ENCODE results near the gene CRP.
"Not testable (repeated sequence)": the region's sequence is repeated elsewhere in the genome, so short reads cannot be mapped to it uniquely, and the experiment has no call there.

CRP gene, protein sequence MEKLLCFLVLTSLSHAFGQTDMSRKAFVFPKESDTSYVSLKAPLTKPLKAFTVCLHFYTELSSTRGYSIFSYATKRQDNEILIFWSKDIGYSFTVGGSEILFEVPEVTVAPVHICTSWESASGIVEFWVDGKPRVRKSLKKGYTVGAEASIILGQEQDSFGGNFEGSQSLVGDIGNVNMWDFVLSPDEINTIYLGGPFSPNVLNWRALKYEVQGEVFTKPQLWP
- 0 reads per million in 2 donors for total RNA-seq

DNA sequence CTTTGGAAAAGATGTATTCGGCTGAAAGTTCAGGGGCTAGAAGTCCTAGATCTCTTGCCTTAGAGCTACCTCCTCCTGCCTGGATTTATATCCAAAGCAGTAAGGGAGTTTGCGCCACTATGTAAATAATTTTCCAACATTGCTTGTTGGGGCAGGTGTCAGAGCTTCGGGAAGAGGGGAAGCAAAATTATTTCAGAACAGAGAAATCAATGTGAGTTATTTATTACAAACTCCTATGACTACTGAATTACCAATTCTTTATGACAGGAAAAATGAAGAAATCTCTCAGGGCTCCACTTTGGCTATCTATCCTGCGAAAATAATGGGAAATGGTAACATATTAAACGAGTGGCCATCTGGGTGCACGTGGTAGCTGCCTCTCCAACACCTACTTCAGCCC, at the start of gene CRP:
TSS of gene CRP (minus strand) at position 61 of the 400 bp plus-strand sequence. CDS start 104 bp downstream, outside the sequence.
- DNase-seq, result no peak

DNA sequence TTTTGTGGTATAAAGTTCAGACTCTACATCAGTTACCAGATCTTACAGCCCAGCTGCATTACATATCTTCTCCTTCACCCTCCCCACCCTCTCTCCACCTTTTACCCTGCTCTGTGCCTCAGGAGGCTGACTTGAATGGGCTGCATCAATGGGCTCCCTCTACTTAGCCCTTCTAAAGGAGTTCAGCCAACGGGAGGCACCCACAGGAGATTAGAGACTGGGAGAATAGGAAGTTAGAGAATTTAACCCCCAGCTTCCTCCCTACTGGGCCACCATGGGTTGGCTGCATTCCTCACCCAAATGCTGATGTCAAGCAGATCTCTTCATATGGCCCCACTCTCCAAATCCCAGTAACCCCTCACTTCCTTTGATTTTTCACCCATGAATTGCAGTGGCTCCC, 49.3 kb upstream of the CRP start:
- DNase-seq, result no peak

DNA sequence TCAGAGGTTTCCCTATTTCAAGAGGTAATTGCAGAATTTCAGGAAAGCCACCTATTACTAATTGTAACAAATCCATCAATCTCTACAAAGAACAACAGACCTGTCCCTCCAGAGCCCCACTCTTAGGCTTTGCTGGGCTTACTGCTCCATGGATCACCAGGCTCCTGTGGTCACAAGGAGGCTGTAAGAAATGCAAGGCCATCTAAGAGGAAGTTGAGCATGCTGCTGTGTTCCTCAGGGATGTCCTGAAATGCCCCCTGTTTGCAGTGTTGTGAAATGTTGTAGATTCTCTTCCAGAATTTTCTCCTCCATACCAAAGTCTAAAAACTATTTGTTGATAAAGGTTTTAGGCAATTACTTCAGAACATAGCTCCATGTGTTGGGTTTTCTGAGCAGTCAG, 42.0 kb upstream of the CRP start:
- no peak for DNase-seq

DNA sequence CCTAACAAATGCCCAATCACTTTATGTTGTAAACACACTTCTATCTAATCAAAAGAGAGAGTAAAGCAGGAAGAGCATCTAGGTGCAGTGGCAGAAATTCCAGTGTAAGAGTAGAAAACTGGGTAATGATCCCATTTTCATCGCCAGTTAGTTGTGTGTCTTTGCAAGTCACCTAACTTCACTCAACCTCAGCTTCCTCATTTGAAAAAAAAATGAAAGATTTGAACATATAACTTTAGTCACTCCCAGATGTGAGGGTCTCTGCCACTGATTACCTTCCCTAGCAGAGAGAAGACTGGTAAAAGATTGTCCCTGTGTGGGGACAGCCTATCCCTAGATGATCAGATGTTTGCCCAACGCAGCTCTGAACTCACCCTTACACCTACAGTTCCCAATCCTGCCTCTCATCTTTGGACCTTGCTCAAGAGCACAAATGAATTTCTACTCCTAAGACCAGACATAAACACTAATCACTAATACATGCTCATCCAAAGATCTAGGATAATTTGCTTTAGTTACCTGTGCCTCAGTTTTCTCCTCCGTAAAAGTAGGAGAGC, 41.1 kb upstream of the CRP start:
- no peak for DNase-seq

DNA sequence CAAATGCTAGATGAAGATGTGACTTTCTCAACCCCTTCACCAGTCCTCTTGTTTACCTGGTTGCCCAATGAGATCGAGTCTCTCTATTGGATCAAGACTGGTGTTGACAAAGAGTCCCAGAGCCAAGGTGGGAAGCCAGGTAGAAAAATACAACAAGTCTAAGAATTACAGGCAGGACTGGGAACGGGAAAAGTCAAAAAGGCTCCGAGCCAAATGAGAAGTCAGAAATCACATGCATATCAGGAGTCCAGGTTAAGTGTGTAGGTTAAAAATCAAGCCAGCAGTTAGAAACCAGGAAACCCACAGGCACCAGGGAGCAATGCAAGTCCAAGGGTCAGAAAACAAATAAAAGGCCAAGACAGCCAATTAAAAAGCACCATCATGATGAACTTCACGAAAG, 39.0 kb upstream of the CRP start:
- DNase-seq, result no peak

DNA sequence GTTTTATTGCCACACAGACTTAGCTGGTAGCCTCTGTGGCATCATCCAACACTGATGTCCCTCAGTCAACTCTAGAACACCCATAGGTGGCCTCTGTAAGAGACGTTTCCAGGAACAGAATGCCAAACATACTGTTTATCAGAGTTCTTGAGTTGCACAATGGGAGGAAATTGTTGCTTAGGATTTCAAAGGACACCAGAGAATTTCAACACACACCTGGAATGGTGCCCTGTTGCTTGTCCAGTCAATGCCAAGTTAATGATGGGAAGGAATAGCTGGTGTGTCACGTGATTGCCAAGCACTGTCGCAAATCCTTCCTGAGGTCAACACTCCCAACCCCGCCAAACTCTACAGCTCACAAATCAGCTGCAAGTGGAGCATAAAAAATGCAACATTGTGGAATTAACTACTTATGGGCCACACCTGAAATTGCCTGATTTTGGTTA, 37.8 kb upstream of the CRP start:
- DNase-seq, result no peak

DNA sequence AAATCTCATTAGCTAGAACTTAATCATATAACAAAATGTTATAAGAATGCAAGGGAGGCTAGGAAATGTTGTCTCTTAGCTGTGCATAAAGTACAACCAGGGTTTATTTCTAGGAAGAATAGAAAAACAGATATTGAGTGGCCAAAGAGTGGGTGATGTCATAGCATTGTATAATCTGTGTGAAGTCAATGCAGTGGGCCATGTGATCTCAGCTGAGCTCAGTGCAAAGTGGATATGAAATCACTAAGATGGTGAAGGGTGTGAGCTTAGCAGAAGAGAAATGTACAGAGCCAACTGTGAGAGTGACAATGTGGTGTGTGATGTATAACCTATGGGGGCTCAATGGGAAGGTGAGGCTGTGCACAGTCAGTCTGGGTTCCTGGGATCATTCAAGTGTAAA, 36.6 kb upstream of the CRP start:
- no peak for DNase-seq

DNA sequence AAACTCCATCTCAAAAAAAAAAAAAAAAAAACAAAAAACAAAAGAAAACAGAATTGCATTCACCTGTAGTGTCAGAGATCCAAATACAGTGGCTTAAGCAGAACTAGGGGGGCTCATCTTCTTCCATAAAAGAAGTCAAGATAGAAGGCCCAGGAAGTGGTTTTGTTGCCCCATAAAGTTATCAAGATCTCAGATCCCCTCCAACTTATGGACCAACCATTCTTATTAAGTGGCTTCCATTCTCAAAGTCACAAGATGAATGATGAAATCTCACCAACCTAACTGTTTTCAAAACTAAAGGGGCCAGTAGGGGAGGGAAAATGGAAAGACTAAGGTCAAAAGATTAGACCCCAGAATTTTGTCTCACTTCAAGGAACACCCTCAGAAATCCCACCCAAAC, 36.2 kb upstream of the CRP start:
- DNase-seq, result no peak

DNA sequence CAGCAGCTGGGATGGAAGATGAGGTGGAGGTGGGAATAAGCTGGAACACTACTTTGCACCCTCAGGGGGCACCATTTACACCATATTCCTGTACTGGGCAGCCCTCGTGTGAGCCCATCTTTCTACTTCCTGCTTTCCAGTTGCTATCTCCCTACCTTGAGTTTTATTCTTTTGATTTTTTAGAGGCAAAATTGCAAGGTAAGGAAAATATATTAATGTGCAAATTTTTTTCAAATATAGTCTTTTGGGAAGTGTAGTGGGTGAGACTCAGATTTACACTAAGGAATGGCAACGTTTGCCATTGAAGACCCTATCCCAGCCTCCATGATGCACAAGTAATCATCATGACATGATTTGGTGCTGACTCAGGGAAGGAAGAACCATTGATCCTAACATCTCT, 35.2 kb upstream of the CRP start:
- no peak for DNase-seq

DNA sequence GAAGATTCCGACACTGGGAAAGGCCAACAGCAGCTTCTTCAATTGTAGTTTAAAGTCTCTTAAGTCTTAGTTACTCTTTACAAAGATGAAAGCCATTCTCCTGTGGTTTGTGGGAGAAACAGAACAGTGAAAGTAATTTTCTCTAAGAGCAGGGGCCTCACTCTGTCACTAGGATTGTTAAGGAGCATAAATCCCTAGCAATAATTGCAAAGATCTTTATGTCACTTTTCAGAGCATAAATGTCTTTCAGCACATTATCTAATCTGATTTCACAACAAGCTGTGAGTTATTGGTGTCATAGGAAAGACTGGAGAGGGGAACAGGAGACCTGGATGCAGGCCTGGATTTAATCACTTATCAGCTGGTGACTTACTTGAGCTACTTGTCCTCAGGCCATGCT, 34.0 kb upstream of the CRP start:
- DNase-seq, result no peak

DNA sequence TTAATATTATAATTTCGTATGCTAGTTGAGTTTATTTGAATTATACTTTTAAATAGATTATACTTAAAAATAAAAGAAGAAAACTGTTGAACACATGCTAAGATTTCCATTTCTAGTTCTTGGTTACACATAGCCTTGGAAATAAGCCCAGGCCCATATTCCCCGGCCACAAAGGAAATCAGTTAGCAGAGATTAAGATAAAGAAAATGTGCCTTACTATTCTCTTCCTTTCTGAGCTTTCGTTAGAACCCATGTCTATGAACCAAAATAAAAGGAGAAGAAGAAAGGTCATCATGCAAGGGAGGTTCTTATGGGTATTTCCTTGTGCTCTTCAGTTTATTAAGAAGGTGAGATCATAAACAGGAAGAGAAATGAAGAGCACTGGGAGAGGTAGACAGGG, 32.3 kb upstream of the CRP start:
- no peak for DNase-seq

DNA sequence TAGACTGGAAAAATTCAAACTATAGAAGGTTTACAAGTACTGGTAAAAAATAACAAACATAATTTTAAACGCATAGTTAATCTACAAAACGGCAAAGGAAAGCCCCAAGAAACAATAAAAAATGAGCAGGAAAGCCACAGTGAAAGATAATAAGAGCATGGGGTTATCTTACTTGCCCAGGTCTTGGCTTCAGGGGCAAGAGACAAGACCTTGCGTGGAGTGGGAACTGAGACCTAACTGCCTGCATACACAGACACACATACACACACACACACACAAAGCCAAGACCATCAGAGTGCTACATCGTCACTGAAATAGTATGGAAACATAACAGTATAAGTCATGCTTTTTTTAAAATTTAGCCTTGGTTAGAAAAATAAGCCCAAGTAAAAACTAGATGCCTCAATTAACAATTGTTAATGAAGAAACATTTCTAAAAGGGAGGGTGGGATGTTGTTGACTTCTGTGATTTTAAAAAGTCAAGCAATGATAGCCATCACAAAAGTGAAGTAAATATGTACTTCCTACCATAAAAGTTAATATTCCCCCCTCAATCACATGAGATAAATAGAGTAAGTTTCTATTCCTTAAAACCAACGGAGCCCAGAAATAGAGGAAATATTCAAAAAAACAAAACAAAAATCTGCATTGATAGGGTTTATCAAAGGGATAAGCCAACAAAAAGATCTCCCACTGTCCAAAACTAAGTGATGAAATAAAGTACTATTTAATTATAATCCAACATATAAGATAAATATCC, 29.4 kb upstream of the CRP start:
- no peak for DNase-seq

DNA sequence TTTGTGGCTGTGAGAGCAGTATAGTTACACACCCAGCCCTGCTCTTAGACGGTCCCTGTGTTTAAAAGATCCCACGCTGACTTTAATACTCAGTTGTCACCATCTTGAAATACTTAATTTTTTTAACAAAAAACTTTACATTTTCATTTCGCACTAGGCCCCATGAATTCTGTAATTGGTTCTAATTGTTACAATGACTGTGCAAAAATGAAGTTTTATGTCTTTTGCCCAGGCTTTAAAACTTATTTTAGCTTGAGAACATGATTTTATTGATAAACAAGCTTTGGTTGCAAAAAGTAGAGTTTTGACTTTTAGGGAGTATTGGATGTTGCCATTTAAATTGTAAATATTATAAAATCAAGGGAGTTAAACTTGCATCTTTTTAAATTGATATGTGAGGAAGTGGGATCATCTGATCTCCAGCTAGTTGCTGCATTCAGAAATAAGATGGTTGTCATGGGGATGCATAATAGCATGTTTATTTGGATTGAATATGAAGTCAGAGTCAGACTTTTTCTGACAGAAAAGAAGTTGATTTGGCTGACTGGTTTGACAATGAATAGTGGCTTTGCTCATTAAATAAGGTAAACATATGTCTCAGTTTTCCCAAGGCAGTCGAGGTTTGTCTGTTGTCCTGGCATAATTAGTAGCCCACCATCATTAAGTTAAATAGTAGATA, 23.0 kb upstream of the CRP start:
- DNase-seq, result no peak

DNA sequence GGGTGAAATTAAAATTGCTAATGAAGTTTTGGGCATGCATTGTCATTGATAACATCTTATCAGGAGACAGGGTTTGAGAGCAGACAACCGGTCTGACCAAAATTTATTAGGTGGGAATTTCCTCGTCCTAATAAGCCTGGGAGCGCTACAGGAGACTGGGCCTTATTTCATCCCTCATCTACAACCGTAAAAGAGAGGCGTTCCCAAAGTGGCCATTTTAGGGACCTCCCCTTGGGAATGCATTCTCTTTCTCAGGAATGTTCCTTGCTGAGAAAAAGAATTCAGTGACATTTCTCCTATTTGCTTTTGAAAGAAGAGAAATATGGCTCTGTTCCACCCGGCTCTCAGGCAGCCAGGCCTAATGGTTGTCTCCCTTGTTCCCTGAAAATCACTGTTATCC, 8.8 kb upstream of the CRP start:
- not testable (repeated sequence) for DNase-seq

DNA sequence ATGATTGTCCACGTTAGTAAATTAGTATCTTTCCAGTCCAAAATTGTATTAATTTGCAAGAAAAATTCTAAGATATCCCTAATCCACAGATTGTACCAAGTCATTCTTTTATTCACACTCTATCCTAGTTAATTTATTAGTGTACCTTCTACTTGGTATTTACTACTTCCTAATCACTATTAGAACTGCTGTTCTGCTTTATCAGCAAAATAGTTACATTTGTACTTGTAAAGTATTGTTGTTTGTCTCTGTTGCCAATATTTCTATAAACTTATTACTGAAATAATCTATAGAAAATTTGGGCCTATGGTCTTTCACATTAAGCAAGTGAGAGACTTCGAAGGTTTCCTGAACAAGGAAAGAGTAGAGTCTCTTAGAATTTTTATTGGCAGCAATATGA, 5.6 kb upstream of the CRP start:
- no peak for DNase-seq

DNA sequence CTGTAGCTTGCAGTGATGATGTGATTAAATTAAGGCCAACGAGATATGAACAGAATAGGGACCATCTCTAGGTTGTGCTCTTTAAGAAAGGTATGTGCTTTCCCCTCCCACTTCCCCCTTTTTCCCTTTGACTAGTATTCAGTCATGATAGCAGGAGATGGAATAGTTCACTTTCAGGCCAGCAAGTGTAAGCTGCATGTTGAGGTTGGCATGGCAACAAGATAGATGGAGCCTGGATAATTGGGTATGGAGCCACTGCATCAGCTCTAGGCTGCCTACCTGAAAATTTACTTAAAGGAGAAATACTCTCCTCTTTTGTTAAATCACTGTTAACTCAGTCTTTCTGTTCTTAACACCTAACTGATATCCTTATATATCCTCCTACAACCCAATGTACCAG, 1.5 kb upstream of the CRP start:
- DNase-seq, result no peak

DNA sequence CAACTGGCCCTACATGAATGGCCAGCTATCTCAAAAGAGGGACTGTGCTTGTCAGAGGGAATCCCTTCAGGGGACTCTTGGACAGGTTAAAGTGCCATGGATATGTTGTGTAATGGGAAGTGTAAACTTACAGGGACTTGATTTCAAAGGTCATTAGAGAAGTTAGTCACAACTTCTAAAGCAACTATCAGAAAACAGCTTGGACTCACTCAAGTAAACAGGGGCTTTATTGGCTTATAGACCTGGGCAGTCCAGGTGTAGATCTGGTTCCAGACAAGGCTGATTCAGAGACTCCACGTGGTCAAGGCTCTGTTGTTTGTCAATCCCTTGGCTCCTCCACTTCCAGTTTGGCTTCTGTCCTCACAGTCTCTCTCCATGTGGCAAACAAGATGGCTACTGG, 2.3 kb downstream of the CRP start:
- no peak for DNase-seq

DNA sequence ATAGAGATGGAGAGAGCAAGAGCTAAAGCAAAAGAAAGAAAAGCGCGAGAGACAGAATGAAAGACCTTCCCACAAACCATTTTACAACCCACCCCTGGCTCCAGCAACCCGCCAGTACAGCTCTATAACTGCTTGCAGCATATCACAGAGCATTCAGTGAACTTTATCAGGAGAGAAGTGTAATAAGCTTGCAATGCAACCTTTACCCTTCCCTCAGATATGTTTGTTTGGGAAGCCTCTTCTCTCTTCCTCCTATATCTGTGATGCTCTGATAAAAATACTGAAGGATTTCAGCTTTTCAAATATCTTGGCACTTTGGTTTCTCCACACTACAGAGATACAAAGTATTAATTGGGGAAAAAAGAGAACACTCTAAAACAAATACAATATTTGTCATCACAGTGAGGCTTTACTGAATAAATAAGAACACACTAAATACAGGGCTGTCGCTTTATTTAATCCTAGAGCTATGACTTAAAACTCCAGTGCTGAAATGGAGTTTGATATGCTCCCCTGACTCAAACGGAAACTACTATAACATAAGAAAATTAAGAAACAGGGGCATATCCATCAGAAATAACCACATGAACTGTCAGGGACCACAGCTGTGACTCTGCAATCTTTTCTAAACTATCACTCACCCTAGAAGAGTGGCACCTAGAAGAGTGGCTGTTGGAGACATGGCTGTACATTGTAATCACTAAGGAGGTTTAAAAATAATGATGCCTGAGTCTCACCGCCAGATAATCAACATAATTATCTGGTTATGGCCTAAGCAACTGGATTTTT, 6.7 kb downstream of the CRP start:
- no peak for DNase-seq

DNA sequence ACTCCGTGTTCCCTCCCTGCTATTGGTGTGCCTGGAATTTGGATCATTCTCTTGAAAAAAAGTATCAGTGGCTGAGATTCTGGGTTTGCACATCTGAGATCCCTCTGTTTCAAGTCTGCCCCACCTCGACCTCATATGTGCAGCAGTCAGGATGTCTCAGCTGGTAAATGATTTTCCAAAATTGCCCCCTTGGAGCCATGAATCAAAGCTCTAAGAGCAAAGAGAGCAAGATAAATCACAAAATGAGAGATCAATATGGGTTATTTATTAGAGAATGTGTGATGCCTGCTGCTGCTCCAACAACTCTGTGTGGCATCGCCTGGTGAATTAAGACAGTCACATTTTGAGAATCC, 8.5 kb downstream of the CRP start:
- DNase-seq, result no peak

DNA sequence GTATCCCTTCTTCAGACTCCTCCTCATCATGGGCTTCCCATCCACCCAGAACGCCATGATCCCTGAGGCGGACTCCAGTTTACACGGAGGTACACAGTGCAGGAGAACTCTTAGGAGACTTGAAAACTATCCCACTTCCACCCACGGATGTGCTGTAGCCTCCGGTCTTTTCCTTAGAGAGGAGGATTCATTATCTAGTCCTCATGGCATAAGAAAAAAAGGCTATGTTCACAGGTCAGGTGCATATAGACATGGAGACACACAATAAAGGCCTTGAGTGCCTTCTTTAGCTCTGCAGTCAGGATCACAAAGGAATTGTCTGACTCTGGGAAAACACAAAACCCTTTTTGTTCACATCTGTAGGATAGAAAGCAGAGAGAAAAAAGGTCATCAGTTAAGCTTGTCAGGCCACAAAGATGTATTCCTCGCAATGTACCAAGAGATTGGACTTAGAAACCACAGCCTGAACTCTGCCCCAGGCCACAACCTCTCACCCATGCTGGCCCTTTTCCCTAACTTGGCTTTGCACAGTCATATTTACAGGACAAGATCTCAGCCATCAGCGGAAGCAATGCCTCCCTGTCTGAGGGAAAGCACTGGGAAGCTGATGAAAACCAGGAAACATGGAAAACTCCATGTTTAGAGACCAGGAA, 9.0 kb downstream of the CRP start:
- no peak for DNase-seq

DNA sequence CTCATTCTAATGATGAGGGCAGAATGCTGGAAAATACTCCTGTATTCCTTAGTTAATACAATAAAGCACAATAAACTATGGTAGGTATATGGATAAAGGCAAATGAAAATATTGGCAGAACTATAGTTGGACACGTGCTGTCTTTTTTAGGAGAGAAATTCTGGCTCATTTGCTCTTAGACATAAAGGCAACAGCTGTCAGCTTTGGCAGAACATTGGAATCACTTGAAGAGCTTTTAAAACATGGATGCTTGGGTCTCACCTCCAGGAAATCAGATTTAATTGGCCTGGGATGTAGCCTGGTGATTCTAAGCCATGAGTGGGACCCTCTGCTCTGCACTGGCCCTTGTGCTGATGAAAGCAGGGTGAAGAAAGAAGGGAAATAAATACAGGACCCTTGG, 9.9 kb downstream of the CRP start:
- DNase-seq, result no peak

DNA sequence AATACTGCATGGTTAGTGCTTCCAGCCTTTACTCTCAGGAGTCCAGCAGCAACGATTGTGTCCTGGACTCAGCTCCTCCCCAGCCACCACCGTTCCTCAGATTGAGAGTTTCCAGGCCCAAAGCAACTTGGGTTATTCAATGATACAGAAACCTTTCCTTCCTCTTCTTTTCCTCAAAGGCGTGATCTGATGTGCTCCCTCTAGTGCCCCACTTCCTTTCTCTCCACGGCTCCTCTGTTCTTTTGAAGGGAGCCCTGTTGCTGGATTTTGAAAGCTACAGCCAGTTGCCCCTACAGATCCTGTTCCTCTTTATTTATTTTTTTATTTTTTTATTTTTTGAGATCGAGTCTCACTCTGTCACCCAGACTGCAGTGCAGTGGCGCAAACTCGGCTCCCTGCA, 14.1 kb downstream of the CRP start:
- DNase-seq, result no peak

DNA sequence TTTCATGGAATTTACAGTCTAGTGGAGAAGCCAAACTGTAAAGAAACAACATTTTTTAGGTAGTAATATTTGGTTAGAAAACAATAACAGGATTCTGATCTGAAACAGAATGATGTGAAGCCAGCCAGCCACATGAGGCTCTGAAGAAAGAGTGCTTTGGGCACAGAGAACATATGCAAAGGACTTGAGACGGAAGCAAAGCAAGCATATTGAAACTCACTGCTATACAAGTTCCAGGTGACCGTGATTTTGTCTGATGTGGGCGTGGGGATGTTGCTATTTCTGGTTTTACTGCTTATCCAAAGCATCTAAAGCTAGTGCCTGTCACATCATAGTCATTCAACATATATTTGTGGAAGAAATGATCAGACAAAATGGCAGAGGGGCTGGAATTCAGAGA, 14.7 kb downstream of the CRP start:
- no peak for DNase-seq

Data from activated gamma-delta T cell (primary cell).